MM.1S (cell line): Measurements from ENCODE around the gene CCL20.

ENCODE experiments used
- DNase-seq: peaks from one replicate; pipeline ENCODE4 v3.0.0-alpha.2; 2015
- H2AFZ ChIP-seq: fragments of 300-600 bp; sonication (generic); 2 replicates; pipeline ENCODE4 v1.6.0; 2016; ENCODE audit warnings: antibody characterized with exemption, low read length
- H3F3A ChIP-seq: fragments of 300-600 bp; sonication (generic); 2 replicates; pipeline ENCODE4 v1.6.1; 2016; ENCODE audit warnings: mild to moderate bottlenecking, antibody characterized with exemption, low read length, moderate library complexity, mixed read lengths; ENCODE audit not compliant: insufficient read depth
- H3K27ac ChIP-seq: fragments of 300-600 bp; sonication (generic); 2 replicates; pipeline ENCODE4 v1.5.1; 2016; ENCODE audit warnings: mild to moderate bottlenecking, low read length
- H3K27me3 ChIP-seq: fragments of 300-600 bp; sonication (generic); replicated peaks from 2 replicates; pipeline ENCODE4 v1.6.0; 2016; ENCODE audit warnings: low read length; ENCODE audit not compliant: insufficient read depth
- H3K36me3 ChIP-seq: fragments of 300-600 bp; sonication (generic); replicated peaks from 2 replicates; pipeline ENCODE4 v1.6.1; 2016; ENCODE audit warnings: mild to moderate bottlenecking, low read length, mixed read lengths; ENCODE audit not compliant: insufficient read depth
- H3K4me1 ChIP-seq: fragments of 300-600 bp; sonication (generic); 2 replicates; pipeline ENCODE4 v1.6.1; 2016; ENCODE audit warnings: low read length, mixed read lengths
- H3K4me2 ChIP-seq: fragments of 300-600 bp; sonication (generic); 2 replicates; pipeline ENCODE4 v1.6.0; 2016; ENCODE audit warnings: low read depth, low read length
- H3K4me3 ChIP-seq: fragments of 300-600 bp; sonication (generic); 2 replicates; pipeline ENCODE4 v1.5.1; 2016; ENCODE audit warnings: low read length, mixed read lengths
- H3K79me2 ChIP-seq: fragments of 300-600 bp; sonication (generic); 2 replicates; pipeline ENCODE4 v1.6.1; 2016; ENCODE audit warnings: mixed run types, low read length, mixed read lengths
- H3K9ac ChIP-seq: fragments of 300-600 bp; sonication (generic); 2 replicates; pipeline ENCODE4 v1.6.1; 2016; ENCODE audit warnings: low read length, mixed read lengths
- H3K9me2 ChIP-seq: fragments of 300-600 bp; sonication (generic); replicated peaks from 2 replicates; pipeline ENCODE4 v1.6.1; 2016; ENCODE audit warnings: mild to moderate bottlenecking, low read length, mixed read lengths; ENCODE audit not compliant: insufficient read depth
- H3K9me3 ChIP-seq: fragments of 300-600 bp; sonication (generic); replicated peaks from 2 replicates; pipeline ENCODE4 v1.6.1; 2016; ENCODE audit warnings: mild to moderate bottlenecking, low read length, mixed read lengths; ENCODE audit not compliant: insufficient read depth
- H4K20me1 ChIP-seq: fragments of 300-600 bp; sonication (generic); 2 replicates; pipeline ENCODE4 v1.6.1; 2016; ENCODE audit warnings: mild to moderate bottlenecking, low read length, moderate library complexity, mixed read lengths; ENCODE audit not compliant: insufficient read depth
- CTCF ChIP-seq: fragments of 300-600 bp; sonication (generic); IDR thresholded peaks from 2 replicates; pipeline ENCODE4 v1.5.1; 2016; ENCODE audit warnings: antibody characterized with exemption, low read length, mixed read lengths
- EZH2 ChIP-seq: fragments of 300-600 bp; sonication (generic); optimal IDR thresholded peaks from 2 replicates; pipeline ENCODE3; 2017; ENCODE audit warnings: low read depth, mild to moderate bottlenecking, antibody characterized with exemption, low read length, mixed read lengths
- EZH2phosphoT487 ChIP-seq: fragments of 300-600 bp; sonication (generic); IDR thresholded peaks from 2 replicates; pipeline ENCODE4 v1.6.1; 2018; ENCODE audit warnings: antibody characterized with exemption, low read length

CCL20 gene

GRCh38 chr2:227818675-227819397, 5.2 kb downstream of the CCL20 start:
- Histone ChIP-seq H3K4me2 (no peak overlapping the region), H3K9me3 (no peaks in the 10 kb centered on the region), H2AFZ (no peak overlapping the region), H3K79me2 (no peaks in the 10 kb centered on the region), H3F3A (no peaks in the 10 kb centered on the region), H4K20me1 (no peaks in the 10 kb centered on the region), H3K36me3 (no peaks in the 10 kb centered on the region), H3K4me1 (no peaks in the 10 kb centered on the region), H3K9ac (no peak overlapping the region), H3K4me3 (no peak overlapping the region), H3K27me3 (no peaks in the 10 kb centered on the region), H3K9me2 (no peaks in the 10 kb centered on the region), H3K27ac (no peak overlapping the region)
- no peak for DNase-seq
- TF ChIP-seq CTCF (no peak), EZH2 (no peak), EZH2phosphoT487 (no peak)

DNA sequence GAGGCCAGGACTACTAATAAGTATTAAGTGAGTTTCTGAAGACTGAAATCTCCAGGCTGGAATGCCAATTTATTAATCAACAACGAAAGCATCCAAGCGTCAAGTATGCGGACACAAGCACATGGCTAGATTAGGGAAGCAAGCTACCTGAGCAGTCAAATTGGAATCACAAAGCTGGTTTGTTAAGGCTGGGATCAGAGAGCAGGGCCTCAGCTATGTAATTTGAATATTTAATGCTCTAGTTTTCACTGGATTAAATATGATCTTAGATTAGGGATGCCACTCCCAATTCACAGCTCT, 5.7 kb downstream of the CCL20 start:
- no peak overlapping the region for H3K4me2 ChIP-seq
- DNase-seq: no peak
- H4K20me1 ChIP-seq: no peaks in the 10 kb centered on the region
- H3K9ac ChIP-seq: no peak overlapping the region
- no peaks in the 10 kb centered on the region for H3K27me3 ChIP-seq
- no peaks in the 10 kb centered on the region for H3K9me3 ChIP-seq
- H3K79me2 ChIP-seq: no peaks in the 10 kb centered on the region
- H2AFZ ChIP-seq: no peak overlapping the region
- no peak overlapping the region for H3K27ac ChIP-seq
- TF ChIP-seq CTCF (no peak), EZH2phosphoT487 (no peak), EZH2 (no peak)
- H3K4me3 ChIP-seq: no peak overlapping the region
- H3K4me1 ChIP-seq: no peaks in the 10 kb centered on the region
- no peaks in the 10 kb centered on the region for H3K36me3 ChIP-seq
- no peaks in the 10 kb centered on the region for H3F3A ChIP-seq
- H3K9me2 ChIP-seq: no peaks in the 10 kb centered on the region

DNA sequence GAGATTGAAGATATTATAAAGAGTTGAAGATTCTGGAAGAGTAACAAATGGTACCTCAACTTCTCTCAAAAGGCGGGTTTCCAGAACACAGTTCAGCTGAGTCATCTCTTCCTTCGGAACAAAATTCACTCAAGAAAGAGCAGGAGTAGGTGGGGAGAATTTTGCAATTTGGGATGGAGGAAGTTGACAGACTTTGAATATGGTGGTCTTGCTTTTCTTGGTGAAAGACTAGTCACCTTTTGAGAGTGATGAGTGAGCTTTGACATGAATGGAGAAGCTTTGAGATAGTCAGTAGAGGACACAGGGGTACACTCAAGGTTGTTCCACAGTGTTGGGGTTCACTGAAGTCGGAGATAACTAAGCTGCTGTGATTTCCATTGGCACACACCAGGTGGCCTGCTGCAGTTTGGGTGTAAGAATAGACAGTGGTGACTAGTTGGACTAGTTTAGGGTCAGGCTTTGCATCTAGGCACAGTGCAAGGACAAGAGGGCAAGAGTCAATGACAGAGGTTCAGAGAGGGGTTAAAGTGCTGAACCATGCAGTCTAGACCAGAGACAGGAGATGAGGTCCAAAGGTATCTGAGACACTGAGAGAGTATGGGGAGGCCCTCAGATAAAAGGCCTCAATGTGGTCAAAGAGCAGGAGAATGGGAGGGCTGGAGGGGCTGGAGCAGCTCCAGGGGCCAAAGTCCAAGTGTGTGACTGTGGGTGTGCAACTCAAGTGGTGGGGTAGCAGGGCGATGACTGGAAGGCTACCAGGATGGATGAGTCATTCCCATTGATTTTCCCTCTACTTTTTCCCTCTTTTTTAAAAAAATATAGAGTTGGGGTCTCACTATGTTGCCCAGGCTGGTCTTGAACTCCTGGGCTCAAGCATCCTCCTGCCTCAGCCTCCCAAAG, 7.7 kb downstream of the CCL20 start:
- H3F3A ChIP-seq: no peaks in the 10 kb centered on the region
- no peaks in the 10 kb centered on the region for H3K9me2 ChIP-seq
- no peak overlapping the region for H3K9ac ChIP-seq
- TF ChIP-seq EZH2 (no peak), EZH2phosphoT487 (no peak), CTCF (no peak)
- H3K9me3 ChIP-seq: no peaks in the 10 kb centered on the region
- no peak overlapping the region for H3K27ac ChIP-seq
- no peaks in the 10 kb centered on the region for H3K27me3 ChIP-seq
- H2AFZ ChIP-seq: no peak overlapping the region
- H3K79me2 ChIP-seq: no peaks in the 10 kb centered on the region
- no peaks in the 10 kb centered on the region for H3K36me3 ChIP-seq
- H3K4me1 ChIP-seq: no peaks in the 10 kb centered on the region
- H3K4me2 ChIP-seq: no peak overlapping the region
- no peak for DNase-seq
- H3K4me3 ChIP-seq: no peak overlapping the region
- H4K20me1 ChIP-seq: no peaks in the 10 kb centered on the region
